ENCODE data around the gene ASB1. TPM values are rescaled to one million over a fixed set of nuclear protein-coding genes. Genes with fewer than 3 reads are reported as not detected.

The ASB1 gene
- total RNA-seq, 2 donors from 2014 or later, result 19.3 to 22.4 TPM

DNA sequence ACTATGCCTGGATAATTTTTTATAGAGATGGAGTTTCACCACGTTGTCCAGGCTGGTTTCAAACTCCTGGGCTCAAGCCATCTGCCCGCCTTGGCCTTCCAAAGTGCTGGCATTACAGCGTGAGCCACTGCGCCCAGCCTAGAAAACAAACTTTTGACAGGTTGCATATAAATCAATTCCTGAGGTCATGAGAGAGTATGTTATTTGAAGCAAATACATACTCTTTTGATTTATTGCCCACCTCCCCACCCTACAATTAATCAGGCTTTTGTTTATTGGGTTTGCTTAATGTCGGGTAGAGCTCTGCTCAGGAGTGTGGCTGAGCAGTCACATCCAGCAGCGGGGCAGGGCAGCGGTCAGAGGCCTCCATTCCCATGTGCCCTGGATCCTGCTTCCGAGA lies 37.9 kb upstream of the ASB1 start:
- no peak for TF ChIP-seq CTCF (IDR thresholded peaks at IDR 0.05)
- Histone ChIP-seq H3K4me3 (no peak overlapping the region), H3K36me3 (no peaks in the 10 kb centered on the region), H3K9me3 (no peaks in the 10 kb centered on the region), H3K27me3 (no peaks in the 10 kb centered on the region), H3K4me1 (no peaks in the 10 kb centered on the region), H3K27ac (no peak overlapping the region), H3K9ac (ENCODE audit: low read depth in 2 of 2, low read length in 2 of 2) (no peak overlapping the region)
- intact Hi-C loops (cut with DNase I), result no loop called here
- DNase-seq, result no peak

DNA sequence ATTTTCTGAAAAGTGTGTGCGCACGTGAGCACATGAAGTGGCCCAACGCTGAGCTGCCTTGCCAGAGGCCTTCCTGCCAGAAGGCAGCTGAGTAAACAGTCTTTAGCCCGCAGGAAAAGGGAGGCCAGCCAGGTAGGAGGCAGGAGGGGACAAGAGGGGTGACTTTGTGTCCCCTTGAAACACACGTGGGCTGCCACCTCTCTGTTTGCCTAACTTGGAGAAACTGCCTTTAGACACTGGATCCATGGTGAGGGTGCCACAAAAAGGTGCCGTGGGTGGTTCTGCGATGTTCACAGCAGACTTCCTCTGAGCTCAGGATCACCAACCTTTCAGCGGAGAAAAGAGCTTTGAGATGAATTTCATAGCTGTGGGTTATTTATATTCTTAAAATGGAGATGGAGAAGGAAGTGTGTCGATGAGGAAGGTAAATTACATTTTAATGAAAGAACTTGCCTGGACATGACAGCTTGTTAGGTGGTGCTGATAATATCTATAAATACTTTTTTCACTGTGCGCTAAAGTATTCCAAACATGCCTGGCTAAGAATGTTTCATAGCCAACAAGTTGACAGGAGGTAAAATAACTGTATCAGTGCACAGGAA lies 36.6 kb upstream of the ASB1 start:
- TF ChIP-seq CTCF (IDR thresholded peaks at IDR 0.05), result no peak
- H3K9ac ChIP-seq (ENCODE audit: low read depth in 2 of 2, low read length in 2 of 2), result no peak overlapping the region

GRCh38 chr2:238391042-238391689 lies 35.6 kb upstream of the ASB1 start:
- no peak overlapping the region for H3K4me3 ChIP-seq
- H3K36me3 ChIP-seq, result no peaks in the 10 kb centered on the region
- DNase-seq, result no peak
- no peaks in the 10 kb centered on the region for H3K27me3 ChIP-seq
- no peaks in the 10 kb centered on the region for H3K4me1 ChIP-seq
- no peak overlapping the region for H3K27ac ChIP-seq
- intact Hi-C loops (cut with DNase I), result no loop called here
- no peak overlapping the region for H3K9ac ChIP-seq (ENCODE audit: low read depth in 2 of 2, low read length in 2 of 2)
- H3K9me3 ChIP-seq, result no peaks in the 10 kb centered on the region
- no peak for TF ChIP-seq CTCF (IDR thresholded peaks at IDR 0.05)

More for the DNA sequence above, 36.6 kb upstream of the ASB1 start:
- Histone ChIP-seq H3K9me3 (no peaks in the 10 kb centered on the region), H3K4me3 (no peak overlapping the region), H3K4me1 (no peaks in the 10 kb centered on the region), H3K27me3 (no peaks in the 10 kb centered on the region), H3K27ac (no peak overlapping the region), H3K36me3 (no peaks in the 10 kb centered on the region)
- intact Hi-C loops (cut with DNase I), result no loop called here
- DNase-seq, result no peak

- H3K36me3 ChIP-seq, result no peaks in the 10 kb centered on the region
- H3K27me3 ChIP-seq, result no peaks in the 10 kb centered on the region
- DNase-seq, result no peak
- no peaks in the 10 kb centered on the region for H3K9me3 ChIP-seq
- H3K4me3 ChIP-seq, result no peak overlapping the region
- intact Hi-C loops (cut with DNase I), result no loop called here
- H3K27ac ChIP-seq, result no peak overlapping the region
- no peak overlapping the region for H3K9ac ChIP-seq (ENCODE audit: low read depth in 2 of 2, low read length in 2 of 2)
- TF ChIP-seq CTCF (IDR thresholded peaks at IDR 0.05), result no peak
- H3K4me1 ChIP-seq, result no peaks in the 10 kb centered on the region
Measured at GRCh38 chr2:238396663-238397062, 30.1 kb upstream of the ASB1 start.

DNA sequence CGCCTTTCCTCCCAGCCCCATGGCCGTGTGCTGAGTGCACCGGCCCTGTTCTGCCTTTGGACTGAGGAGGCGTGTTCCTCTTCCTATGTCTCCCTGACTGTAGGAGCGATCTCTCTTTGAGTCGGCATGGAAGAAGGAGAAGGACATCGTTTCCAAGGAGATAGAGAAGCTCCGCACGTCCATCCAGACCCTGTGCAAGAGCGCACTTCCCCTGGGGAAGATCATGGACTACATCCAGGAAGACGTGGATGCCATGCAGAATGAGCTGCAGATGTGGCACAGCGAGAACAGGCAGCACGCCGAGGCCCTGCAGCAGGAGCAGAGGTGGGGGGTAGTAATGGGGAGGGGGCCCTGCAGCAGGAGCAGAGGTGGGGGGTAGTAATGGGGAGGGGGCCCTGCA lies 29.4 kb upstream of the ASB1 start:
- H3K4me1 ChIP-seq, result no peaks in the 10 kb centered on the region
- intact Hi-C loops (cut with DNase I), result no loop called here
- no peak overlapping the region for H3K27ac ChIP-seq
- no peaks in the 10 kb centered on the region for H3K36me3 ChIP-seq
- no peaks in the 10 kb centered on the region for H3K27me3 ChIP-seq
- no peak overlapping the region for H3K4me3 ChIP-seq
- H3K9ac ChIP-seq (ENCODE audit: low read depth in 2 of 2, low read length in 2 of 2), result no peak overlapping the region
- TF ChIP-seq CTCF (IDR thresholded peaks at IDR 0.05), result no peak
- DNase-seq, result no peak
- no peaks in the 10 kb centered on the region for H3K9me3 ChIP-seq
